ENCODE measurements around the gene WWOX.

DNA sequence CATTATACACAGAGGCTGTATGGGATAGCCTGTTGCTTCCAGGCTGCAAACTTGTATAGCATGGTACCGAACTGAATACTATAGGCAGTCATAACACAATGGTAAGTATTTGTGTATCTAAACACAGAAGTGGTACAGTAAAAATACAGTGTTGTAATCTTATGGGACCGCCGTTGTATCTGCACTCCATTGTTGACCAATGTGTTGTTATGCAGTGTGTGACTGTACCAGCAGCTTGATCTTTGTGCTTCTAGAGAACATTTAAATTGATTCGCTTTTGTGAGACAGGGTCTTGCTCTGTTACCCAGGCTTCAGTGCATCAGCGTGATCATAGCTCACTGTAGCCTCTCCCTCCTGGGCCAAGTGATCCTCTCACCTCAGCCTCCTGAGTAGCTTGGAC lies 31.5 kb downstream of the WWOX start:
- TF ChIP-seq, protein P1, sequence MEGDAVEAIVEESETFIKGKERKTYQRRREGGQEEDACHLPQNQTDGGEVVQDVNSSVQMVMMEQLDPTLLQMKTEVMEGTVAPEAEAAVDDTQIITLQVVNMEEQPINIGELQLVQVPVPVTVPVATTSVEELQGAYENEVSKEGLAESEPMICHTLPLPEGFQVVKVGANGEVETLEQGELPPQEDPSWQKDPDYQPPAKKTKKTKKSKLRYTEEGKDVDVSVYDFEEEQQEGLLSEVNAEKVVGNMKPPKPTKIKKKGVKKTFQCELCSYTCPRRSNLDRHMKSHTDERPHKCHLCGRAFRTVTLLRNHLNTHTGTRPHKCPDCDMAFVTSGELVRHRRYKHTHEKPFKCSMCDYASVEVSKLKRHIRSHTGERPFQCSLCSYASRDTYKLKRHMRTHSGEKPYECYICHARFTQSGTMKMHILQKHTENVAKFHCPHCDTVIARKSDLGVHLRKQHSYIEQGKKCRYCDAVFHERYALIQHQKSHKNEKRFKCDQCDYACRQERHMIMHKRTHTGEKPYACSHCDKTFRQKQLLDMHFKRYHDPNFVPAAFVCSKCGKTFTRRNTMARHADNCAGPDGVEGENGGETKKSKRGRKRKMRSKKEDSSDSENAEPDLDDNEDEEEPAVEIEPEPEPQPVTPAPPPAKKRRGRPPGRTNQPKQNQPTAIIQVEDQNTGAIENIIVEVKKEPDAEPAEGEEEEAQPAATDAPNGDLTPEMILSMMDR (IDR thresholded peaks at IDR 0.05; ENCODE audit: poor library complexity) = no peak
- TF ChIP-seq EZH2phosphoT487 (IDR thresholded peaks at IDR 0.05; ENCODE audit: low read depth, severe bottlenecking, unreplicated experiment) = no peak

All from hepatocyte (in vitro differentiated cells).